GM13976 (cell line): ENCODE data around the gene EML6.

Experiments
- DNase-seq: peaks from one replicate; pipeline ENCODE4 v3.0.0; 2012; ENCODE audit warnings: low spot score
- in situ Hi-C: fragments of 300-500 bp; cut with MboI; formaldehyde crosslinking; loops from one replicate; pipeline ENCODE4 v1.12.0; 2022; ENCODE audit warnings: low sequenced_read_pairs, mixed read lengths, inconsistent platforms; ENCODE audit not compliant: unreplicated experiment
- TF ChIP-seq, protein P1 (sequence below): IDR thresholded peaks from 2 replicates; pipeline ENCODE4 v1.5.1; 2012; ENCODE audit warnings: borderline replicate concordance, mild to moderate bottlenecking; ENCODE audit not compliant: insufficient read depth; ENCODE audit errors: extremely low read depth, missing control alignments, control extremely low read depth

The EML6 gene

DNA sequence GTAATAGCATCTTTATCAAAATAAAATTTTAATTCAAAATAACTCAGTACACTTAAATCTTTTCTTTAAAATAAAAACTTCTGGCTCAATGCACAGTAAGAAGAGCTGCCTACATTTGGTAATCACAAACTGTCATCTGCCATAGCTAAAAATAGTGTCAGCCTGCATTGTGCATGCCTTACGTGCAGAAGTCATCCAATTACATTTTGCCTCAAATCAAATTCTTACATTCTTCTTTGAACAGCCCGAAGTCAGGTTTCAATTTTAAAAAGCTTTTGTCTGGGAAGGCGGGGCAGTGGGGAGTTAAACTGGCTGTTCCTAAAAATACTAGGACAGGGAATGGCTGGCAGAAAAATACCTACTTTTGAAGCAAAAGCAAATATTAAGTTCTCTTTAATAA is 275.7 kb downstream of the EML6 start:
- no peak for DNase-seq
- in situ Hi-C loops: no loop called here
- TF ChIP-seq, protein P1, sequence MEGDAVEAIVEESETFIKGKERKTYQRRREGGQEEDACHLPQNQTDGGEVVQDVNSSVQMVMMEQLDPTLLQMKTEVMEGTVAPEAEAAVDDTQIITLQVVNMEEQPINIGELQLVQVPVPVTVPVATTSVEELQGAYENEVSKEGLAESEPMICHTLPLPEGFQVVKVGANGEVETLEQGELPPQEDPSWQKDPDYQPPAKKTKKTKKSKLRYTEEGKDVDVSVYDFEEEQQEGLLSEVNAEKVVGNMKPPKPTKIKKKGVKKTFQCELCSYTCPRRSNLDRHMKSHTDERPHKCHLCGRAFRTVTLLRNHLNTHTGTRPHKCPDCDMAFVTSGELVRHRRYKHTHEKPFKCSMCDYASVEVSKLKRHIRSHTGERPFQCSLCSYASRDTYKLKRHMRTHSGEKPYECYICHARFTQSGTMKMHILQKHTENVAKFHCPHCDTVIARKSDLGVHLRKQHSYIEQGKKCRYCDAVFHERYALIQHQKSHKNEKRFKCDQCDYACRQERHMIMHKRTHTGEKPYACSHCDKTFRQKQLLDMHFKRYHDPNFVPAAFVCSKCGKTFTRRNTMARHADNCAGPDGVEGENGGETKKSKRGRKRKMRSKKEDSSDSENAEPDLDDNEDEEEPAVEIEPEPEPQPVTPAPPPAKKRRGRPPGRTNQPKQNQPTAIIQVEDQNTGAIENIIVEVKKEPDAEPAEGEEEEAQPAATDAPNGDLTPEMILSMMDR: no peak

DNA sequence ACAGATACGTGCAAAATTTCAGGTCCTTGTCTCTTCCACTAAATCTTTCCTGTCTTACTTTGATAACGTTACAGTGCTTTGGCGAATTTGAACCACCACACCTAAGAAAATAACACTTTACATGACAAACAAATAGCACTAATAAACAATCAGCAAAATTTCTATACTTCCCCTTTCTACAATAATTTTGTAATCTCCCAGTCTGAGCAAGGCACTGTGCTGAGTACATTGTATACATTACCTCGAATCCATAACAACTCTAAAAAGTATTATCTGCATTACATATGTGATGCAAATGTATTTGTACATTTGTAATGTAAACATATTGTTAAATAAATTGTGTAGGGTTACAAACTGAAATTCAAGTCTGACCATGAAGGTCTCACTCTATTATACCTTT is 276.9 kb downstream of the EML6 start:
- in situ Hi-C loops: no loop called here
- TF ChIP-seq, protein P1: no peak
- DNase-seq: no peak

DNA sequence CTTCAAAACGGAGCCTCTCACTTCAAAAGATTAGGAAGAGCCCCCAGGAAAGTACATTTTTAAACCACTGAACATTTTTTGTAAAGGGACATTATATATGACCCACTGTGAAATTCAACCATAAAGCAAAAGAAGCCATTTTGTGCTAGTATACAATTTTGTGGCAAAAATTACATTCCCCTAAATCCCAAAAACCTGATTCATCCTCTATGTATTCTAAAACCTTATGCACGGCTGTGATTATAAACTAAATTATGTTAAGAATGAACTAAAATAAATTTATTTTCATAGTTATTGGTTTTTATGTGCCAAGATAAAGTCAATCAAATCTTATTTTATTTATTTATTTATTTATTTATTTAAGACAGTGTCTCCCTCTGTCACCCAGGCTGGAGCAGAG is 278.3 kb downstream of the EML6 start:
- in situ Hi-C loops: no loop called here
- TF ChIP-seq, protein P1: no peak
- DNase-seq: no peak

DNA sequence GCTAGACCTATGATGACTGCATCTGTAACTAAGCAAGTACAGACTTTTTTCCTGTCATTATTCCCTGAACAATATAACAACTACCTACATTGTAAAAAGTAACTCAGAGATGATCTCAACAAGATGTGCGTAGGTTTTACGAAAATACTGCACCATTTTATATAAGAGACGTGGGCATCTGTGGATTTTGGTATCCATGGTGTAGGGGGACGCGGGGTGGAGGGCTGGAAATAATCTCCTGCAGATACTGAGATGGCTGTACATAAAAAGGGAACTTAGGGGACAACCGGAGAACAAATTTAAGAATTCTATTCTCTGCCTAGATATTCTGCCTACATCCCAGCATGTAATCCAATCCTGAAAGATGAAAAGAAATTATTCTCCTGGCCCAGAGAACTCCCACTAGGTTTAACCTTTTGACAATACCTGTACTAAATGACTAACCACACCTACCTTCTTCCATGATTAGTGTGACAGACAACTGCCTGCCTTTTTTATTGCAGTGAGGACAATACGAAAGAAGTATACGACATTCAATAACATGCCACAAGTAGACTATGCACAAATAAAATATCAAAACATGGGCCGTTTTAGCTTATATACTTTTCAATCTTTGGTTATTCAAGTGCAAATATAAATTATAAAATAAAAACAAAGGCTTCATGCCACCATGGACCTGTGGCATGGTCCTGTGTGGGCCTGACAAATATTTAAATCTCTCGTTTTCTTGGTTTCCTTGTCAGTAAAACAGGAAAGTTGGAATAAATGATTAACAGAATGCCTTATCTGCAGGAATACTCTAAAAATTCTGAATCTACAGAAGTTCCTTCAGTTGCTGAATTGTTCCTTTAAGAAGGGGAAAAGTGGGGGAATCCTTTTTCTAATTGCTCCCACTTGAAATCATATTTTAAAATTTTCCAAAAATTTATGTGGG is 280.5 kb downstream of the EML6 start:
- no peak for DNase-seq
- in situ Hi-C loops: no loop called here
- TF ChIP-seq, protein P1: no peak

DNA sequence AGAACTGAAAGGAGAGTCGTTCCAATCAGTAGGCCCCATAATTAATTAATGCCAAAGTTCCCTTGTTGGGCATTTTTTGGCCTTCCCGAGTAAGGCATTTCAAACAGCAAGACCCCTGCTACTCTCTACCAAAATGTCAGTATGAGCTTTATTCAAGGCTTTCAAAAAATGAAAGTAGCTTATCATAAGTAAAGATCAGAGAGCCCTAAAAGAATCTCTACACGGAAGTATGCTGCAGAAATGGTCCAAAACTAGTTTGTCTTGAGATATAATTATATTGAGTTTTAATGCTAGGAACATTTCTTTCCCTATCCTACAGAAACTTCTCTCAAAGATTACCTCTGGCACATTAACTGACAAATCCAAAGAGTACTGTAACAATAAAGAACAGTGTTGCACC is 282.8 kb downstream of the EML6 start:
- no peak for DNase-seq
- in situ Hi-C loops: no loop called here
- TF ChIP-seq, protein P1: no peak

DNA sequence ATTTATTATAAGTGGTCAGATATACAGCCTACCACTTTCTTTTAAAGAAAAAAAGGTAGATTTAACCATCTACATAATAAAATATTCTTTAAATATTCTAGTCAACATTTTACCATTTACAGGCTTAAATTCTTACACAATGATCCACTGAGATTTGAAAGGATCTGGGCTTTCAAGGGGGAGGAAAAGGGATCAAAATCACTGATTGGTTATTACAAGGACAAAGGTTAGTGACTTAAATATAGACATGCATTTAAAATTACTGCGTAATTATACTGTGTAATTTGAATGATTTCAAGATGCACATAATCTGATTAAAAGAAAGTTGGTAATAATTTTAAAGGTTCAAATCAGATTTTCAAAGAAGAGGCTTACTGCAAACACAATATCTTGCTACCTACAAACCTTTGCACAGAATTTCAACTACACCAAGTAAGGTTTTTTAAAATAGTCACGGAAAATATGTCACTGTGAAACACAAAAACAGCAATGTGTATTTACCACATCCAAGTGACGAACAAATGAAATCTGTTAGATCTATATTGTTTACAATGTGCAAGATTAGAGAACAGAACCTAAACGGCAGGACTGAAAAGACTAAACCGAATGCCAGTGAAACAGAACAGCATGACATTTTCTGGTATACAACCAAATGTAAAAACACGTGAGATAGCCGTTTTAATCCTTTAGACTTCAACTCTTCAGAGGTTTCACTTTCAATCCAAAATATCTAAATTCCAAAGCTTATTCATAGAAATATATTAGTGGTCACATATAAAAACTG is 286.0 kb downstream of the EML6 start:
- in situ Hi-C loops: loop anchor here (10.0 kb wide), 1 partner anchor 155 kb away; no protein-coding TSS in a partner anchor
- no peak for DNase-seq
- TF ChIP-seq, protein P1: no peak
